ENCODE results near the gene TTN.

The TTN gene

GRCh38 chr2:178787934-178788333 lies 19.3 kb downstream of the TTN start:
- no peaks in the 10 kb centered on the region for H3K9me3 Mint-ChIP-seq
- no peak overlapping the region for H3K27ac Mint-ChIP-seq
- H3K27me3 Mint-ChIP-seq, result no peaks in the 10 kb centered on the region
- H3K4me3 Mint-ChIP-seq, result no peak overlapping the region
- peaks cover 23% of the 10 kb centered on the region for H3K36me3 Mint-ChIP-seq (ENCODE audit: low read depth)
- no peak for DNase-seq
- H3K4me1 Mint-ChIP-seq (ENCODE audit: low read depth), result peaks cover 8% of the 10 kb centered on the region

GRCh38 chr2:178787155-178787554 lies 20.1 kb downstream of the TTN start:
- Mint-ChIP-seq H3K36me3 (ENCODE audit: low read depth) (peaks cover 21% of the 10 kb centered on the region), H3K27me3 (no peaks in the 10 kb centered on the region), H3K4me1 (ENCODE audit: low read depth) (peaks cover 8% of the 10 kb centered on the region), H3K27ac (no peak overlapping the region), H3K9me3 (no peaks in the 10 kb centered on the region), H3K4me3 (no peak overlapping the region)
- no peak for DNase-seq

DNA sequence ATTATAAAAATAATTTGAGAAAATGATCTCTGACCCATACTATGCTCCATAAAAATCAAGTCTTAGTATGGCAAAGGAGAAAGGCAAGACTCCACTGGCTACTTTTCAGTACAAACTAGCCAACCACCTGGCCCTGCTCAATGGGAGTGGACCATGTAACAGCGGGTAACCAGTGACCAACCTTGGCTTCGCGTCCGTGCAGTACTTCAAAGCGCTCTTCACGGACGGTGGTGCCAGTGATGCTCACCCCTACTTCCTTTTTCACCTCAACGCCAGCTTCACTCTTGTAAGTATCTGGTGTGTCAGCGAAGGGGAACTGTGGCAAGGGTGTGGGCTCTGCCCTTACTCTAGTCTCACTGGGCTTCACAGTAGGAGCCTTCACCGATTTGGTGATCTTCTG lies 23.3 kb downstream of the TTN start:
- Mint-ChIP-seq H3K27me3 (no peaks in the 10 kb centered on the region), H3K4me3 (no peak overlapping the region), H3K27ac (no peak overlapping the region), H3K4me1 (ENCODE audit: low read depth) (peaks cover 4% of the 10 kb centered on the region), H3K9me3 (no peaks in the 10 kb centered on the region), H3K36me3 (ENCODE audit: low read depth) (peaks cover 18% of the 10 kb centered on the region)
- no peak for DNase-seq

DNA sequence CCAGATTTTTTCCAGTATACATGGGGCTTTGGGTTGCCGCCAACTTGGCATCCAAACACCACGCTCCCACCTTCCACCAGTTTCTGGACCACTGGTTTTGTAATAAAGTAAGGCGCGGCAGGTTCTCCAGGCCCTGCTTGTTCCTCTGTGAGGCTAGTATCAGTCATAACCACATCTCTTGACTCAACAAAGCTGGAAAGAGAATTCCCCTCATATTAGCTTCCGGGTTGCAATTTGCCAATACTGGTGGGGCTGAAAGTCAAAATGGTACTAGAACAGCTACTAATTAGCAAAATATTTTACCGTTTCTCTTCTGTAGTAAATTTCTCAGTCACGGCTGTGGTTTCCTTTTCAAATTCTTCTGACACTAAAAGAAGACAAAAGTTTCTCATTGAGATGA lies 25.0 kb downstream of the TTN start:
- Mint-ChIP-seq H3K4me1 (ENCODE audit: low read depth) (peaks cover 1% of the 10 kb centered on the region), H3K36me3 (ENCODE audit: low read depth) (peaks cover 30% of the 10 kb centered on the region), H3K27ac (no peak overlapping the region), H3K9me3 (no peaks in the 10 kb centered on the region), H3K27me3 (no peaks in the 10 kb centered on the region), H3K4me3 (no peak overlapping the region)
- no peak for DNase-seq

DNA sequence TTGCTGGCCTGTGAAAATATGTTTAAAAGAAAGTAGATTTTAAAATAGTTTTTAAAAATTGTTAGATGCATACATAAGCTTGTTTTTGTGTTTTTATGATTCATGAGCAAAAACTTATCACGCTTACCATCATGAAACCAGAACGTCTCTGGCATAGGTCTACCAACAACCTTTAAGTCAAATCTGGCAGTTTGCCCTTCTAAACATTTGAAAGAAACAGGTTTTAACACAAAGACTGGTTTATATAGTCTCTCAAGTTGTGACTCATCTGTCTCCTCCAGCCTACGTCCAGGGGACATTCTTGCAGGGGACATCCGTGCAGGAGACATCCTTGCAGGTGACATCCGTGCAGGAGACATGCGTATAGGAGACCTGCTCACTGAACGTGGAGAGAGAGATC lies 29.6 kb downstream of the TTN start:
- Mint-ChIP-seq H3K27ac (no peak overlapping the region), H3K27me3 (no peaks in the 10 kb centered on the region), H3K36me3 (ENCODE audit: low read depth) (peaks cover 54% of the 10 kb centered on the region), H3K9me3 (no peaks in the 10 kb centered on the region), H3K4me1 (ENCODE audit: low read depth) (no peaks in the 10 kb centered on the region), H3K4me3 (no peak overlapping the region)
- no peak for DNase-seq

DNA sequence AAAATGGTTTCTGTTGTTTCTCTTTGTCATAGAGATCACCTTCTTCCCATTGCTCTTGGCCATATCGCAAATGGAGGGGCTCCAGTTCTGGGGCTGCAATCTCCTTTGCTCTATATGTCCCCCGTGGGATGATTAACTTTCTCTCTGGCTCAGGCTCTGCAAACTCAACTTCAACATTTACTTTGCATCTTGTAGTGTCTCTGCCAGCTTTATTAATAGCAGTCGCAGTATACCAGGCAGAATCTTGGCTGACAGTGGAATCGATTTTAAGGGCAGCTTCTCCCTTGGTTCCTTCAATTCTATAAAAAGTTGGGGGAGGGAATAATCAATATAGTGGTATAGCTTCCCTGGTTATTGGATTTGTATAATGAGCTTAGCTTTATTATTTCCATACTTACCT lies 30.5 kb downstream of the TTN start:
- no peaks in the 10 kb centered on the region for H3K4me1 Mint-ChIP-seq (ENCODE audit: low read depth)
- no peak overlapping the region for H3K27ac Mint-ChIP-seq
- no peaks in the 10 kb centered on the region for H3K27me3 Mint-ChIP-seq
- no peaks in the 10 kb centered on the region for H3K9me3 Mint-ChIP-seq
- no peak overlapping the region for H3K4me3 Mint-ChIP-seq
- H3K36me3 Mint-ChIP-seq (ENCODE audit: low read depth), result peaks cover 50% of the 10 kb centered on the region
- no peak for DNase-seq

GRCh38 chr2:178775975-178776374 lies 31.2 kb downstream of the TTN start:
- Mint-ChIP-seq H3K27ac (no peak overlapping the region), H3K27me3 (no peaks in the 10 kb centered on the region), H3K4me1 (ENCODE audit: low read depth) (no peaks in the 10 kb centered on the region), H3K9me3 (no peaks in the 10 kb centered on the region), H3K4me3 (no peak overlapping the region), H3K36me3 (ENCODE audit: low read depth) (peaks cover 52% of the 10 kb centered on the region)
- DNase-seq, result no peak

DNA sequence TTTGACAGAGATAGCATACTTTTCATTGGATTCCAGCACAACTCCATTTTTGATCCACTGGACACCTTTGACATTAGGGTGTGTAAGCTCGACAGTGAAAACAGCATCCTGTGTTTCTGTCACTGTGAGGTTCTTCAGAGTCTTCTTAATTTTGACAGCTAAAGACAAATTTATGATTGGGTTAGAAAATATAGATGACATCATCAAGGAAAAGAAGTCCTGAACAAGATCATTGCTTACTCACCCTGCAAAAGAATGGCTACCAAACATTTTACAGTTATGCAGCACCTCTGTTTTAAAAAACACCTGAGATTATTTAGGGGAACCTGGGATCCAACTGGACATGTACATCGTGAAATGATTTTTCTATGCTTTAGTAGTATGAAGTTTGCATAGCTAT lies 36.7 kb downstream of the TTN start:
- Mint-ChIP-seq H3K36me3 (ENCODE audit: low read depth) (peaks cover 50% of the 10 kb centered on the region), H3K27ac (no peak overlapping the region), H3K27me3 (no peaks in the 10 kb centered on the region), H3K4me3 (no peak overlapping the region), H3K9me3 (no peaks in the 10 kb centered on the region), H3K4me1 (ENCODE audit: low read depth) (no peaks in the 10 kb centered on the region)
- no peak for DNase-seq

DNA sequence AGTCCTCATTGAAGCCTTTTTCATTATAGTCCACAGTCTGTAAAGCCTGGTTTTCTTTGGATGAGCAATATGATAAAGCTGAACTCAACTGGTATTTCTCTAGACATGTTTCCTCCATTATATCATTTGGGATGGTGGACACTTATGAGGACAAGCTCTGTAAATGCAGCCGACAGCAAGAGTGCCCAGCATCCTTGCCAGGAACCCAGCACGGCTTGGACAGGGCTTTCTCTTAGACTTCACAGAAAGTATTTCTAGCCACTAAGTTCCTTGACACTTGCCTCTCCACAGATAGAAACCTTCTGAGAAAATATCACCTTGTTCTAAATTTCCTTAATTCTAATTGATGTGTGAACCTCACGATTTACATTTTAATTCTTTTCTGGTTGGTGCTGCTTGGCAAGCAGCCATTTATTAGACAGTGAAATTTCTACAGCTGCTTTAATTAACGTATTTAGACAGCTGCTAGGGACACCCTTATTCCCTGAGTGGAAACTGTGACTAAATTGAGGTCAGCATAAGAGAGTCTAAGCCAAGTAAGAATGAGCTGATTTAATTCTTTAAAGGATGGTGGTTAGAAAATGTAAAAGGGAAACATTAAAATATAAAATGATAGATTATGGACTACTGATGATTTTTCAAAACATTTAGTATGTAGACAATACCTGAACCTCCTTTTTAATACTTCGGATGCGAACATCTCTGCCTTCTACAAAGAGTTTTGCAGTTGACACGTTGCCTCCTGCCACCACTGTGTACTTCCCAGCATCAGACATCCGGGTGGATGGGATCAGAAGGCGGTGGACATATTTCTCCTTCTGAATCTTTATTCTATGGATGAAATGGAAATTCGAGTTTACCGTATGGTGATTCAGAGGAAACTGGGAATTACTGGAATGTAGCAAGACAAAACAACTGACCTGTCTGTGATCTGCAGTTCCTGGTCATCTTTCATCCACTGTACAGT lies 39.8 kb downstream of the TTN start:
- Mint-ChIP-seq H3K4me1 (ENCODE audit: low read depth) (no peaks in the 10 kb centered on the region), H3K9me3 (no peaks in the 10 kb centered on the region), H3K36me3 (ENCODE audit: low read depth) (peaks cover 32% of the 10 kb centered on the region), H3K27me3 (no peaks in the 10 kb centered on the region), H3K4me3 (no peak overlapping the region), H3K27ac (no peak overlapping the region)
- no peak for DNase-seq

- Mint-ChIP-seq H3K4me3 (no peak overlapping the region), H3K36me3 (ENCODE audit: low read depth) (peaks cover 17% of the 10 kb centered on the region), H3K9me3 (no peaks in the 10 kb centered on the region), H3K4me1 (ENCODE audit: low read depth) (peaks cover 2% of the 10 kb centered on the region), H3K27me3 (no peaks in the 10 kb centered on the region), H3K27ac (no peak overlapping the region)
- no peak for DNase-seq
Observed at GRCh38 chr2:178764097-178764496, 43.1 kb downstream of the TTN start.

GRCh38 chr2:178761759-178762371 lies 45.4 kb downstream of the TTN start:
- Mint-ChIP-seq H3K4me1 (ENCODE audit: low read depth) (peaks cover 2% of the 10 kb centered on the region), H3K9me3 (no peaks in the 10 kb centered on the region), H3K27me3 (no peaks in the 10 kb centered on the region), H3K4me3 (no peak overlapping the region), H3K36me3 (ENCODE audit: low read depth) (peaks cover 8% of the 10 kb centered on the region), H3K27ac (no peak overlapping the region)
- no peak for DNase-seq

- H3K4me1 Mint-ChIP-seq (ENCODE audit: low read depth), result peaks cover under 1% of the 10 kb centered on the region
- H3K36me3 Mint-ChIP-seq (ENCODE audit: low read depth), result peaks cover 8% of the 10 kb centered on the region
- H3K4me3 Mint-ChIP-seq, result no peak overlapping the region
- no peak for DNase-seq
- H3K27me3 Mint-ChIP-seq, result no peaks in the 10 kb centered on the region
- H3K9me3 Mint-ChIP-seq, result no peaks in the 10 kb centered on the region
- H3K27ac Mint-ChIP-seq, result no peak overlapping the region
Observed at GRCh38 chr2:178756843-178757242, 50.4 kb downstream of the TTN start.

- Mint-ChIP-seq H3K4me1 (ENCODE audit: low read depth) (no peaks in the 10 kb centered on the region), H3K9me3 (no peaks in the 10 kb centered on the region), H3K4me3 (no peak overlapping the region), H3K27me3 (no peaks in the 10 kb centered on the region), H3K27ac (no peak overlapping the region), H3K36me3 (ENCODE audit: low read depth) (peaks cover 13% of the 10 kb centered on the region)
- DNase-seq, result no peak
Observed at GRCh38 chr2:178756343-178756742, 50.9 kb downstream of the TTN start.

DNA sequence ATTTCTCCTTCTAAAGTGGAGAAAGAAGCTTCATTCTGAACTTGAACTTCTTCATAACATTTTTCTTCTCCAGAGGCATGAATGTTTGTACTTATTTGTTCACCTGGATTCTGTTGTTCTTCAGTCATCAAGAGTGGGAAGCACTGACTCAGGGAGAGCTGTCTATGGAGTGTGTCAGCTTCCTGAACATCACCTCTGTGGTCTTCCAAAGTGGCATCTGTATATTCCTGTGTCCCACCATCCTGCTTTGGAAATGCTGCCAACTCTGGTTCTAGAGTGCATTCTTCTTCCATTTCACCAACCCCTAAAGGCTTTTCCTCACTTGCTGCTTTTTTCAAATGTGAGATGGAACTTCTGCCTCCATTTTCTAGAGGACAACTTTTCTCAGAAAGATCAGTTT lies 59.5 kb downstream of the TTN start:
- no peaks in the 10 kb centered on the region for H3K4me1 Mint-ChIP-seq (ENCODE audit: low read depth)
- no peak overlapping the region for H3K4me3 Mint-ChIP-seq
- H3K27ac Mint-ChIP-seq, result no peak overlapping the region
- no peaks in the 10 kb centered on the region for H3K9me3 Mint-ChIP-seq
- DNase-seq, result no peak
- peaks cover 17% of the 10 kb centered on the region for H3K36me3 Mint-ChIP-seq (ENCODE audit: low read depth)
- no peaks in the 10 kb centered on the region for H3K27me3 Mint-ChIP-seq

DNA sequence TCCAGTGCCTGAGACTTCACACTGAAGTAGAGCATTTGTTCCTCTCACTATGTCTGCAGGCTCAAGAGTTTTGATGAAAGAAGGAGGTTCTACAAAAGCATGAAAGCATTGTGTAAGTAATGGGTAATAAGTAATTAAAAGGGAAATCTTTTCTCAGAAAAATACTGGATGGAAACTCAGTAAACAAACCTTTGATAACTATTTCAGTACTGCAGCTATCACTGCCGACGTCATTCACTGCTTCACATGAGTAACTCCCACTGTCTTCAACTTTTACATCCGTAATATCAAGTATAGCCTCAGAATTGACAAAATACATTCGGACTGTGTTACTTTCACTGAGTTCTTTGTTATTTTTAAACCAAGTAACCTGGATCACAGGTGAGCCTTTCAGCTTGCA lies 72.7 kb downstream of the TTN start:
- no peaks in the 10 kb centered on the region for H3K4me1 Mint-ChIP-seq (ENCODE audit: low read depth)
- no peak overlapping the region for H3K27ac Mint-ChIP-seq
- no peak for DNase-seq
- H3K9me3 Mint-ChIP-seq, result no peaks in the 10 kb centered on the region
- no peaks in the 10 kb centered on the region for H3K27me3 Mint-ChIP-seq
- H3K4me3 Mint-ChIP-seq, result no peak overlapping the region
- peaks cover 13% of the 10 kb centered on the region for H3K36me3 Mint-ChIP-seq (ENCODE audit: low read depth)

Data from activated T-cell treated with anti-CD3 and anti-CD28 coated beads, Interleukin-2, amount 50 U/mL, for 24 hours (primary cell).